22Rv1 (cell line): ENCODE data around the gene DMAC2.

ENCODE experiments used
- ZFX ChIP-seq: fragments of 450-650 bp; IDR thresholded peaks from 2 replicates; pipeline ENCODE4 v1.6.1; 2017; ENCODE audit warnings: antibody characterized with exemption, borderline replicate concordance
- TF ChIP-seq, protein P1 (sequence below): fragments of 450-650 bp; IDR thresholded peaks from 2 replicates; pipeline ENCODE4 v1.5.1; 2017; ENCODE audit warnings: mild to moderate bottlenecking

DNA sequence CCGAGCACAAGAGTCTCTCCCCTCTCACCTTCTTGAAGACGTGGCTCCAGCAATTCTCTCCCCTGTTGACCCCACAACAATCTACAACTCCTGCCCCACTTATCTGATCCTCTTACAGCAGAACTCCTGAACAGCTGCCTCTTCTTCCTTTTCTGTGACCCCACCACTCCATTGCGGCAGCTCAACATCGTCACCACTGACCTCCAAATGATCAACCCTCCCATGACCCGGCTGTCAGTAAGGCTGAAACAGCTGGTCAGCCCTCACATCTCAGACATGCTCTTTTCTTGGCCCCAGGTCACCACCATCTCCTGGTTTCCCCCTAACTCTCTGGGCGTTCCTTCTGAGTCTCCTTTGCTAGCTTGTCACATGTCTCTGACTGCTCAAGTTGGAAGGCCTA is 44.4 kb downstream of the DMAC2 start:
- TF ChIP-seq, protein P1, sequence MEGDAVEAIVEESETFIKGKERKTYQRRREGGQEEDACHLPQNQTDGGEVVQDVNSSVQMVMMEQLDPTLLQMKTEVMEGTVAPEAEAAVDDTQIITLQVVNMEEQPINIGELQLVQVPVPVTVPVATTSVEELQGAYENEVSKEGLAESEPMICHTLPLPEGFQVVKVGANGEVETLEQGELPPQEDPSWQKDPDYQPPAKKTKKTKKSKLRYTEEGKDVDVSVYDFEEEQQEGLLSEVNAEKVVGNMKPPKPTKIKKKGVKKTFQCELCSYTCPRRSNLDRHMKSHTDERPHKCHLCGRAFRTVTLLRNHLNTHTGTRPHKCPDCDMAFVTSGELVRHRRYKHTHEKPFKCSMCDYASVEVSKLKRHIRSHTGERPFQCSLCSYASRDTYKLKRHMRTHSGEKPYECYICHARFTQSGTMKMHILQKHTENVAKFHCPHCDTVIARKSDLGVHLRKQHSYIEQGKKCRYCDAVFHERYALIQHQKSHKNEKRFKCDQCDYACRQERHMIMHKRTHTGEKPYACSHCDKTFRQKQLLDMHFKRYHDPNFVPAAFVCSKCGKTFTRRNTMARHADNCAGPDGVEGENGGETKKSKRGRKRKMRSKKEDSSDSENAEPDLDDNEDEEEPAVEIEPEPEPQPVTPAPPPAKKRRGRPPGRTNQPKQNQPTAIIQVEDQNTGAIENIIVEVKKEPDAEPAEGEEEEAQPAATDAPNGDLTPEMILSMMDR, result no peak
- TF ChIP-seq ZFX, result no peak
